ENCODE data around the gene TLCD1. TPM values are rescaled to one million over a fixed set of nuclear protein-coding genes. Genes with fewer than 3 reads are reported as not detected.
"Not testable (repeated sequence)": the region's sequence is repeated elsewhere in the genome, so short reads cannot be mapped to it uniquely, and the experiment has no call there.

Gene TLCD1
- total and polyA plus RNA-seq, 5 donors: 1.5 to 3.8 (median 2.4) TPM

- peaks cover 6% of the 10 kb centered on the region for H3K4me1 ChIP-seq (ENCODE audit: control insufficient read depth, insufficient read depth, low read length)
- ATAC-seq: peak in 1 of 2 donors; percentile 46
These were observed 290 bp downstream of the TLCD1 start for GRCh38 chr17:28725660-28726225.

GRCh38 chr17:28725166-28725659 is 820 bp downstream of the TLCD1 start:
- DNase-seq: peak in 1 of 3 donors; percentile 33
- peaks cover 6% of the 10 kb centered on the region for H3K4me1 ChIP-seq (ENCODE audit: control insufficient read depth, insufficient read depth, low read length)
- H3K27ac ChIP-seq (ENCODE audit: low read length): peak overlapping the region; percentile 24
- no peaks in the 10 kb centered on the region for H3K27me3 ChIP-seq (ENCODE audit: control insufficient read depth, insufficient read depth)
- H3K9me3 ChIP-seq (ENCODE audit: control insufficient read depth, low read length): no peaks in the 10 kb centered on the region
- H3K4me3 ChIP-seq (ENCODE audit: low read length): no peak overlapping the region
- 20% methylated on average over 20 of the region's 20 CpGs for WGBS
- no peak for ATAC-seq
- intact Hi-C loops (cut with DNase I): loop anchor here in 2 of 4 donors (5.0 to 10.0 kb wide), 3 partner anchors 190 to 390 kb away; partner anchors contain the start of gene PHF12 (in 1 of the 2)

More at GRCh38 chr17:28725660-28726225, 290 bp downstream of the TLCD1 start:
- Histone ChIP-seq H3K27me3 (ENCODE audit: control insufficient read depth, insufficient read depth) (no peaks in the 10 kb centered on the region), H3K9me3 (ENCODE audit: control insufficient read depth, low read length) (no peaks in the 10 kb centered on the region), H3K27ac (ENCODE audit: low read length) (no peak overlapping the region), H3K4me3 (ENCODE audit: low read length) (peak overlapping the region; percentile 52)
- intact Hi-C loops (cut with DNase I): loop anchor here in 2 of 4 donors (2.0 to 10.0 kb wide), 4 partner anchors 25 to 389 kb away; partner anchors contain the start of gene PHF12 (in 1 of the 2)
- DNase-seq: peak in 1 of 3 donors; percentile 90
- WGBS: 1% methylated on average over 45 of the region's 45 CpGs

GRCh38 chr17:28724500-28725165 is 1.4 kb downstream of the TLCD1 start:
- no peaks in the 10 kb centered on the region for H3K27me3 ChIP-seq (ENCODE audit: control insufficient read depth, insufficient read depth)
- DNase-seq (peak in 2 of 3 donors; percentile 20 to 45), ATAC-seq (no peak)
- no peaks in the 10 kb centered on the region for H3K9me3 ChIP-seq (ENCODE audit: control insufficient read depth, low read length)
- peak overlapping the region; percentile 24 for H3K27ac ChIP-seq (ENCODE audit: low read length)
- peaks cover 6% of the 10 kb centered on the region for H3K4me1 ChIP-seq (ENCODE audit: control insufficient read depth, insufficient read depth, low read length)
- H3K4me3 ChIP-seq (ENCODE audit: low read length): no peak overlapping the region
- WGBS: 80% methylated on average over 10 of the region's 10 CpGs
- intact Hi-C loops (cut with DNase I): loop anchor here in 2 of 4 donors (5.0 to 10.0 kb wide), 3 partner anchors 190 to 390 kb away; partner anchors contain the start of gene PHF12 (in 1 of the 2)

GRCh38 chr17:28723836-28724499 is 2.1 kb downstream of the TLCD1 start:
- intact Hi-C loops (cut with DNase I): loop anchor here in 1 of 4 donors (10.0 kb wide), 2 partner anchors 191 to 391 kb away; no protein-coding TSS in a partner anchor
- H3K4me1 ChIP-seq (ENCODE audit: control insufficient read depth, insufficient read depth, low read length); H3K27ac ChIP-seq (ENCODE audit: low read length); ATAC-seq; H3K9me3 ChIP-seq (ENCODE audit: control insufficient read depth, low read length); H3K27me3 ChIP-seq (ENCODE audit: control insufficient read depth, insufficient read depth); H3K4me3 ChIP-seq (ENCODE audit: low read length): not testable (repeated sequence)
- DNase-seq: peak in 1 of 3 donors; percentile 20
- whole genome bisulfite sequencing: 74% methylated on average over 4 of the region's 4 CpGs

GRCh38 chr17:28723159-28723835 is 2.7 kb downstream of the TLCD1 start:
- Histone ChIP-seq H3K9me3 (ENCODE audit: control insufficient read depth, low read length) (no peaks in the 10 kb centered on the region), H3K27me3 (ENCODE audit: control insufficient read depth, insufficient read depth) (no peaks in the 10 kb centered on the region), H3K27ac (ENCODE audit: low read length) (no peak overlapping the region), H3K4me1 (ENCODE audit: control insufficient read depth, insufficient read depth, low read length) (peaks cover 6% of the 10 kb centered on the region), H3K4me3 (ENCODE audit: low read length) (no peak overlapping the region)
- no peak for ATAC-seq
- DNase-seq: peak in 1 of 3 donors; percentile 20
- intact Hi-C loops (cut with DNase I): loop anchor here in 1 of 4 donors (10.0 kb wide), 2 partner anchors 192 to 392 kb away; no protein-coding TSS in a partner anchor
- 76% methylated on average over 6 of the region's 6 CpGs for WGBS

- 71% methylated on average over 7 of the region's 7 CpGs for WGBS
- no peak overlapping the region for H3K4me3 ChIP-seq (ENCODE audit: low read length)
- intact Hi-C loops (cut with DNase I): loop anchor here in 1 of 4 donors (10.0 kb wide), 2 partner anchors 192 to 392 kb away; no protein-coding TSS in a partner anchor
- H3K4me1 ChIP-seq (ENCODE audit: control insufficient read depth, insufficient read depth, low read length): peaks cover 6% of the 10 kb centered on the region
- DNase-seq (peak in 1 of 3 donors; percentile 4), ATAC-seq (no peak)
- H3K9me3 ChIP-seq (ENCODE audit: control insufficient read depth, low read length): no peaks in the 10 kb centered on the region
- H3K27me3 ChIP-seq (ENCODE audit: control insufficient read depth, insufficient read depth): no peaks in the 10 kb centered on the region
- H3K27ac ChIP-seq (ENCODE audit: low read length): no peak overlapping the region
These were observed 3.4 kb downstream of the TLCD1 start for GRCh38 chr17:28722417-28723158.

GRCh38 chr17:28720997-28721329 is 5.1 kb downstream of the TLCD1 start:
- not testable (repeated sequence) for H3K27me3 ChIP-seq (ENCODE audit: control insufficient read depth, insufficient read depth); ATAC-seq; H3K4me1 ChIP-seq (ENCODE audit: control insufficient read depth, insufficient read depth, low read length); H3K27ac ChIP-seq (ENCODE audit: low read length); H3K9me3 ChIP-seq (ENCODE audit: control insufficient read depth, low read length)
- peak in 1 of 3 donors; percentile 50 for DNase-seq
- WGBS: 37% methylated on average over 19 of the region's 19 CpGs
- intact Hi-C loops (cut with DNase I): loop anchor here in 1 of 4 donors (10.0 kb wide), 2 partner anchors 194 to 394 kb away; no protein-coding TSS in a partner anchor
- peak overlapping the region; percentile 75 for H3K4me3 ChIP-seq (ENCODE audit: low read length)

GRCh38 chr17:28720247-28720996 is 5.6 kb downstream of the TLCD1 start:
- ATAC-seq (no peak), DNase-seq (peak in 1 of 3 donors; percentile 40)
- peaks cover 3% of the 10 kb centered on the region for H3K4me1 ChIP-seq (ENCODE audit: control insufficient read depth, insufficient read depth, low read length)
- H3K27me3 ChIP-seq (ENCODE audit: control insufficient read depth, insufficient read depth): no peaks in the 10 kb centered on the region
- intact Hi-C loops (cut with DNase I): loop anchor here in 1 of 4 donors (10.0 kb wide), 2 partner anchors 194 to 394 kb away; no protein-coding TSS in a partner anchor
- H3K27ac ChIP-seq (ENCODE audit: low read length): peak overlapping the region; percentile 62
- 3% methylated on average over 28 of the region's 30 CpGs for WGBS
- H3K4me3 ChIP-seq (ENCODE audit: low read length): peak overlapping the region; percentile 75
- H3K9me3 ChIP-seq (ENCODE audit: control insufficient read depth, low read length): no peaks in the 10 kb centered on the region

GRCh38 chr17:28719021-28719433 is 7.0 kb downstream of the TLCD1 start:
- H3K9me3 ChIP-seq (ENCODE audit: control insufficient read depth, low read length): no peaks in the 10 kb centered on the region
- H3K4me1 ChIP-seq (ENCODE audit: control insufficient read depth, insufficient read depth, low read length): peaks cover 2% of the 10 kb centered on the region
- no peaks in the 10 kb centered on the region for H3K27me3 ChIP-seq (ENCODE audit: control insufficient read depth, insufficient read depth)
- H3K4me3 ChIP-seq (ENCODE audit: low read length): peak overlapping the region; percentile 75
- 31% methylated on average over 18 of the region's 18 CpGs for WGBS
- peak overlapping the region; percentile 56 for H3K27ac ChIP-seq (ENCODE audit: low read length)
- ATAC-seq (no peak), DNase-seq (no peak)
- intact Hi-C loops (cut with DNase I): no loop called here
